Renal pelvis (tissue), 4 donors: ENCODE results near the gene HSP90B1. TPM values are rescaled to one million over a fixed set of nuclear protein-coding genes. Genes with fewer than 3 reads are reported as not detected.

Source experiments
- DNase-seq: peaks from one replicate; pipeline ENCODE4 v3.0.0-alpha.2; 2013
- polyA plus RNA-seq, 3 donors: library from polyadenylated mRNA; unstranded; fragments of 120-200 nt; gene quantifications; one replicate each; pipeline ENCODE4 v1.2.1, GENCODE V29; 2013; ENCODE audit not compliant: insufficient read length in 3 of 3

HSP90B1 gene
- polyA plus RNA-seq, 3 donors, result 858 to 1,078 (median 947) TPM

DNA sequence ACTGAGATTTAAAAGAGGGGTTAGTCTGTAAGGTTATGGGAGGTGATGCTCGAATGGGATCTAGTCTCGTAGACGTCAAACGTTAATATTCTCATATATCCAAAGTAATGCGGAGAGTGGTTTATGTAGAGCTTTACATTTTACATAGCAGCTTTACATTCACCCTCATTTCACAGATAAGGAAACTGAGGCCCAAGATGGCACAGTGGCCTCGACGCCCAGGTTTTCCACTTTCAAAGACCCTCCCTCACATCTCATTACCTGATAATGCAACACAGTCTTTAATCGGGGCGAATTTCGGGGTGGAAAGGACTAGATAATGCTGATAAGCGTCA is 35.0 kb downstream of the HSP90B1 start:
- no peak for DNase-seq

DNA sequence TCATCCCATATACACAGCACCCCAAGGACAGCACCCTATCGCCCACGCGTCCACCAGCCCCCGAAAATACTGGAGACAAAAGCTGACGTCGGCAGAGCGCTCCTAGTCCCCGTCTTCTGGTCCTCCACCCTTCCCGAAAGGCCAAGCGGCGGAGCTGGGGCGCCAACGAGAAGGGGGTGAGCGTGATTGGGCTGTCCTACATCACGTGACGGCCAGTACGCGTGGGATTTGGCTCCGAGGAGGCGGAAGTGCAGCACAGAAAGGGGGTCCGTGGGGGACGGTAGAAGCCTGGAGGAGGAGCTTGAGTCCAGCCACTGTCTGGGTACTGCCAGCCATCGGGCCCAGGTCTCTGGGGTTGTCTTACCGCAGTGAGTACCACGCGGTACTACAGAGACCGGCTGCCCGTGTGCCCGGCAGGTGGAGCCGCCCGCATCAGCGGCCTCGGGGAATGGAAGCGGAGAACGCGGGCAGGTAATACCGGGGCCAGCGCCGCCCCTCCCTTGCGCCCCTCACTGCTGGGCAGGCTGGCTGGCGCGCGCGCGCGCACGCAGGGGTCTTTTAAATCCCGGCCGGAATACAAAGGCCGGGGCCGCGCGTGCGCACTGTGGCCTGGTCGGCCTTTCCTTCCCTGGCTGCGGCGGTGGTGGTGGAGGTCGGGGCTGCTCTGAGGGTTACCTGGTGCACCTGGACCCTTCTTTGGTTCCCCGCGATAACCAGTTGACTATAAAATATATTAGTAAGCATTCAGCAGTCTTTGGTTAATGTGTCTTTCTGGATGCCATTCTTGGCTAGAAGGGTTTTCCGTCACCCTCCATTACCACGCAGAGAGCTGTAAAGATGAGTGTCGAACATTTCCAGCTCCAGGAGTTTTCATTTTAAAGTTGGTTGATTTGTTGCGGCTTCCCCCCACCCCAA is 35.6 kb downstream of the HSP90B1 start, which contains the start of gene TDG:
Gene TDG, plus strand, starts transcription at position 283 of the 915 bp plus-strand sequence. Its CDS starts 166 bp downstream, at position 449.
- DNase-seq, result peak; percentile 98

DNA sequence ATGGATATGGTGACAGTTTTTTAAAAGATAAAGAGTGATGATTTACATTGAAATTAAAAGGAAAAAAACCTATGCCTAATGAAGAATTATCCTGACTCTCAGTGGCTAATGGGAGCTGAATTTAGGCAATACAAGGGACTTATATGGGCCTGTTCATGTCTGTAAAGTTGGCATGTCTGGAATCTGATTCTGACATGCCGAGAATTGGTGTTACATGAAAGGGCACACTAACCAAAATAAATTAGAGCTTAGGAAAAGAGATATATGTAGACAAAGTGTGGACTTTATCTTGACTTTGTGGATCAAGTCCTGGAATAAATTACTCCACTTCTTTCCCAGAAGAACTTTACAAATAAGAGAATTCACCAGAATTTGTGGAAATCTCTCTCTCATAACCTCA is 36.5 kb downstream of the HSP90B1 start:
- DNase-seq, result no peak

DNA sequence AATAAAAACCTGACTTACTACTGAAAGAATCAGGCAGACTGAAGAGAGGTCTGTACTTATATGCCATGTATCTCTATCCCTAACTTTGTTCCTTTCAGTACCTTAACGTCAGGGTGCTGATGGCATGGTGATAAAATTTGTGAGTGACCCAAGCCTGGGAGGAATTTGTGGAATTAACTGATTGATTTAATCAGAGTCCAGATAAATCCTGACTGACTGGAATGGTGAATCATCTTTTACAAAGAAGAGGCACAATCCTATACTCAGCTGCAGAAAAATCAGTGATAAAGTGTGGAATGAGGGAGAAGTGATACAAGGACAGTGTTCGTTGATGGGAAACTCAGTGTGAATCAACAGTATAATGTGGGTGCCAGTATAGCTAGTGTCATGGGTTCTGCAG is 39.2 kb downstream of the HSP90B1 start:
- DNase-seq, result no peak

DNA sequence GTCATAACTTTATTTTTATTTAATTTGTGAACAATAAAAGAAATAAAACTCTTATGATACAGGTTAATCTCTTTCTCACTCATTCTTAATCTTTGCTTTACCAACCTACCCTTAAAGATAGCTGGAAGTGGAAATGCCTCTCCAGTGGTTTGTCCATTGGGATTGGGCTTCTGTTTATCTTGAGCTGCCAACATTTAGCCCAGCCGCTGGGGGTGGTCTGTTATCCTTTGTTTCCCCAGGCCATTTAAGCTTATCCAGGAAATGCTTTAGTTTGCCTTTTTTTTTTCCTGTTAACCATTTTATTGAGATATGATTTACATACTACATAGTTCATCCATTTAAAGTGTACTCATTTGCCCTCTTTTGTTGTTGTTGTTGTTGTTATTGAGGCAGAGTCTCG is 43.7 kb downstream of the HSP90B1 start:
- DNase-seq, result no peak

DNA sequence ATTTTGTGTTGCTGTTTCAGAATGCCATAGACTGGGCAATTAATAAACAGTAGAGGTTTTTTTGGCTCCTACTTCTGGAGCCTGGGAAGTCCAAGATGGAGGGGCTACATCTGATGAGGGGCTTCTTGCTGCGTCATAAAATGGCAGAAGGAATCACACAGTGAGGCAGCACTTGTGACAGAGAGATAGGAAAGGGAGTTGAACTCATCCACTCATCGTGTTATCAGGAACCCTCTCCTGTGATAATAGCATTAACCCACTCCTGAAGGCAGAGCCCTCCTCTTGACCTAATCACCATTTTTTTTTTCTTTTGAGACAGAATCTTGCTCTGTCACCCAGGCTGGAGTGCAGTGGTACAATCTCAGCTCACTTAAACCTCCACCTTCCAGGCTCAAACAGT is 45.2 kb downstream of the HSP90B1 start:
- DNase-seq, result no peak

DNA sequence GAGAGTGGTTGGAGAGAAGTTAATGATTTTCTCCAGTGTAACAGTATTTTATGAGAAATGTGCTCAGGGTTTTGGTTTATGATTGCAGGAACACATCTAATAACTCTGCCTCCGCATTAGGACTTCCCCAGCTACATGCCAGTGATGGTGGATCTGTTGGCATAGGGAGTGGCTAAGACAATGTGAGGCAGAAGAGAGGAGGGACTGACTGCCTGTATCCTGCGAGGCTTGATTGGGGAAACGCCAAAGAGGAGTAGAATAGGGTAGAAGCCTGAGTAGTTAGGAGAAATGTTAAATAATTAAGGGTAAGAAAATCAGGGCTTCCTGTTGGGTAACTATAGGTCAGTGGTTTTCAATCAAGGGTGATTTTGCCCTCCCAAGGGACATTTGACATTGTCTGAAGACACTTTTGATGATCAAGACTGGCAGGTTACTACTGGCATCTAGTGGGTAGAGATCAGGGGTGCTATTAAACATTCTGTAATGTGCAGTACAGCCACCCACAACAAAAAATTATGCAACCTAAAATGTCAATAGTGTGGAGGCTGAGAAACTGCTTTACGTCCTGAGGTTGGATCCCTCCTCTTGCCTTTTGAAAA is 48.3 kb downstream of the HSP90B1 start:
- DNase-seq, result no peak

DNA sequence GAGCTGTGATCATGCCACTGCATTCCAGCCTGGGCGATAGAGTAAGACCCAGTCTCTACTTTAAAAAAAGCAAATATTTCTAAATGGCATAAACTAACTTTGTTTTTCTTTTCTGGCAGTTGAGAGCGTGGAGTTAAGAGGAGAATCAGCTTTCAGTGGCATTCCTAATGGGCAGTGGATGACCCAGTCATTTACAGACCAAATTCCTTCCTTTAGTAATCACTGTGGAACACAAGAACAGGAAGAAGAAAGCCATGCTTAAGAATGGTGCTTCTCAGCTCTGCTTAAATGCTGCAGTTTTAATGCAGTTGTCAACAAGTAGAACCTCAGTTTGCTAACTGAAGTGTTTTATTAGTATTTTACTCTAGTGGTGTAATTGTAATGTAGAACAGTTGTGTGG is 56.6 kb downstream of the HSP90B1 start:
- no peak for DNase-seq

DNA sequence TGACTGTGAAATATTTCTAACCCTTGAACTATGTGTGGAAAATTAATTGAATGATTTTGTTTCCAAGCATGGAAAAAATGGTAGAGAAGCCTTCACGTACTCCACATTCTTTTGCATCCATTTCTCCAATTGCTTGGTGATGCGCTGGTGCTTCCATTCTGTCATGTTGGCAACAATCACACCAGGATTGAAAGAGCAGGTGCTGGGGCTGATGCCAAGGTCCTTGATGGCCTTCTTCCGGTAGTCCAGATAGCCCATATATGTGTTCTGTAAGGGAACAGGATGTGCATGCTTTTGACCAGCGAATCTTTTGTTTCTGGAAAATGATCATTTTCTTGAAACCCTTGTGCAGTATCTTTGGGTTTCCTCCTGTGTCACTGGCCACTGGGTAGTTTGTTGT is 64.0 kb downstream of the HSP90B1 start:
- DNase-seq, result no peak

DNA sequence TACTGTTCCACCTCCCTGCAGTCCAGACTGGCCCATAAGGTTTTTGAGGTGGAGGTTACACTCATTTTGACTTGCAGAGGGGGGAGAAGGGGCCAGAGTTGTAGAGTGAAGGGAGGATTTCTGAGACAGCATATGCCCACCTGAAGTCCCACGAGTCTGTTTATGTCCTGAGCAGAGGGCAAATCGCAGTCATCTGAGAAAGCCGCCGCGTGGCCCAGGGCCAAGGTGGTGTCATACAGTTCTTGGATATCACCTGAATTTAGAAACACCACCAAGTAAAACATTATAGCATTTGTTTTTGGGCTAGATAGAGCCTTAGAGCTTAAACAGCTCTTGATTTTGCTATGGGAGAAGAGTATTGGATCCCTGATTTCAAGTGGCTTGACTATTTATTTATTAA is 66.4 kb downstream of the HSP90B1 start:
- no peak for DNase-seq

DNA sequence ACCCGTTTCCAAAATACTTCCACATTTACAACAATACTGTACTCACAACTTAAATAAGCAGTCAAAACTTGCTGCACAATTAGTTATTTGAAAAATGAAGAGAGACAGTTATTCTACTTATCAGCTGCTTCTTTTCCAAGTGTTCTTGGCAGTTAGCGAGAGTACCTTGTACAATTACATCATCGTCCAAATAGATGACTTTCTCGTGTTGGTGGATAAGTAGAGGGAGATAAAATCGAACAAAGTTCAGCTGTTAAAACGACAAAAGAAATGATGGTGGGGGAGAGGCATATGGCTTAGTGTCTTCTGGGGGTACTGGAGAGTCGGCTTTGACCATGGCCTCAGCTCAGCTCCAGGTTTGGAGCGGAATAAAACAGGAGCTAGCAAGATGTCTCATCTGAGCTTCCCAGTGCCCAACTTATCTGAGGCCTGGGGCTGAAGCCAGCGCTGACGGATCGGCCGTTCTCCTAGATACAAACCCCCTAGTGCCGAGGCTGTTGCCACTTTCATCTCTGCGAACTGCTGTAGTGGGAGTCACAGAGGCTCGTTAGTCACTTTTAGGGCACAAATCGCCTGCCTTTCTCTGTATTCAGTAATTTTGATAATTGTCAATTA is 67.2 kb downstream of the HSP90B1 start:
- DNase-seq, result no peak

Other genes starting within 250 kb of the HSP90B1 start
- gene NT5DC3, start 89.2 kb upstream of the HSP90B1 start, polyA plus RNA-seq, result 1 to 10 TPM; 4.1 to 8.5 (median 8.5) TPM
- 10 to 100 TPM; 49.3 to 58.2 (median 55.8) TPM for gene TDG, start 35.5 kb downstream of the HSP90B1 start, polyA plus RNA-seq
- gene GLT8D2, start 119.8 kb downstream of the HSP90B1 start, polyA plus RNA-seq, result 10 to 100 TPM in 2 of 3 donors, 1 to 10 TPM in 1; 8.4 to 11.6 (median 10.7) TPM
- gene HCFC2, start 134.1 kb downstream of the HSP90B1 start, polyA plus RNA-seq, result 10 to 100 TPM; 14.0 to 17.1 (median 16.8) TPM
- gene NFYB, start 207.8 kb downstream of the HSP90B1 start, polyA plus RNA-seq, result 10 to 100 TPM; 84.3 to 96.6 (median 91.5) TPM